H1 (cell line): ENCODE data around the gene CCDC148. TPM values are rescaled to one million over a fixed set of nuclear protein-coding genes. Genes with fewer than 3 reads are reported as not detected.

Source experiments
- CTCF ChIA-PET: fragments of 300-600 bp; sonication (Branson Sonifier 250); formaldehyde crosslinking; loops from one replicate; lab custom pipeline; 2021; ENCODE audit not compliant: partially characterized antibody; lab: Charles Lee
- POLR2A ChIA-PET: fragments of 300-600 bp; sonication (Branson Sonifier 250); formaldehyde crosslinking; loops from one replicate; lab custom pipeline; 2021; ENCODE audit warnings: inconsistent platforms; ENCODE audit not compliant: partially characterized antibody; lab: Charles Lee
- DNase-seq, 2 experiments: peaks; one replicate each; pipeline versions ENCODE4 v3.0.0 to v3.0.0-alpha.2; 2010 to 2022; ENCODE audit warnings: low spot score in 2 of 2, low read depth in 1 of 2, mixed read lengths in 1 of 2
- FAIRE-seq: peaks from 2 replicates; lab custom pipeline; 2011; peaks lifted over from hg19 to GRCh38; lab: Jason Lieb, UNC
- H2AFZ ChIP-seq: 2 replicates; pipeline ENCODE4 v1.8.1; 2012; ENCODE audit warnings: low read length, inconsistent platforms
- H2AK5ac ChIP-seq: 2 replicates; pipeline ENCODE4 v1.6.1; 2013; ENCODE audit warnings: low read depth, low read length
- H2BK120ac ChIP-seq: replicated peaks from 2 replicates; pipeline ENCODE3; 2013; ENCODE audit warnings: low read depth, low read length, inconsistent platforms
- H2BK12ac ChIP-seq: 2 replicates; pipeline ENCODE4 v1.6.1; 2013; ENCODE audit warnings: low read depth, low read length
- H2BK15ac ChIP-seq: 2 replicates; pipeline ENCODE4 v1.6.1; 2013; ENCODE audit warnings: low read length
- H2BK20ac ChIP-seq: 2 replicates; pipeline ENCODE4 v1.6.1; 2013; ENCODE audit warnings: low read length
- H2BK5ac ChIP-seq: 2 replicates; pipeline ENCODE4 v1.6.1; 2013; ENCODE audit warnings: low read depth, low read length
- H3K14ac ChIP-seq: 2 replicates; pipeline ENCODE4 v1.6.1; 2013; ENCODE audit warnings: inconsistent platforms; ENCODE audit not compliant: insufficient read length
- H3K18ac ChIP-seq: 2 replicates; pipeline ENCODE4 v1.6.1; 2013; ENCODE audit warnings: low read length; ENCODE audit errors: extremely low read depth
- H3K23ac ChIP-seq: 2 replicates; pipeline ENCODE4 v1.6.1; 2013; ENCODE audit warnings: inconsistent platforms; ENCODE audit not compliant: insufficient read length
- H3K23me2 ChIP-seq: 2 replicates; pipeline ENCODE4 v1.6.1; 2013; ENCODE audit warnings: low read depth, low read length
- H3K27ac ChIP-seq: 2 replicates; pipeline ENCODE4 v1.6.1; 2011; ENCODE audit warnings: low read depth, low read length, inconsistent platforms
- H3K27me3 ChIP-seq, 4 experiments: replicated peaks in 1 of 4; 1 replicate in 1 of 4; 2 replicates in 3 of 4; pipeline versions ENCODE4 v1.6.1 to v1.8.1; 2011 to 2013; ENCODE audit warnings: low read length in 3 of 4, mild to moderate bottlenecking in 3 of 4, inconsistent platforms in 2 of 4, mixed read lengths in 2 of 4, moderate library complexity in 1 of 4; ENCODE audit not compliant: control insufficient read depth in 3 of 4, insufficient read depth in 3 of 4; ENCODE audit errors: extremely low read depth in 1 of 4
- H3K36me3 ChIP-seq, 4 experiments: 2 replicates each; pipeline versions ENCODE4 v1.6.1 to v1.8.1; 2011 to 2013; ENCODE audit warnings: mild to moderate bottlenecking in 4 of 4, low read length in 3 of 4, moderate library complexity in 2 of 4, control low read depth in 1 of 4, inconsistent platforms in 1 of 4; ENCODE audit not compliant: insufficient read depth in 4 of 4, control insufficient read depth in 2 of 4
- H3K4ac ChIP-seq: replicated peaks from 2 replicates; pipeline ENCODE3; 2013; ENCODE audit warnings: low read length, low read depth, mixed read lengths, inconsistent platforms; ENCODE audit not compliant: insufficient read length
- H3K4me1 ChIP-seq, 4 experiments: replicated peaks in 1 of 4; 1 replicate in 1 of 4; 2 replicates in 3 of 4; pipeline versions ENCODE4 v1.6.1 to v1.8.1; 2011 to 2013; ENCODE audit warnings: low read length in 3 of 4, inconsistent platforms in 2 of 4, mixed read lengths in 1 of 4; ENCODE audit not compliant: insufficient read depth in 4 of 4, control insufficient read depth in 3 of 4
- H3K4me2 ChIP-seq, 2 experiments: 2 replicates each; pipeline versions ENCODE4 v1.6.1 to v1.8.1; 2011 to 2013; ENCODE audit warnings: low read depth in 2 of 2, low read length in 2 of 2, control low read depth in 1 of 2, inconsistent platforms in 1 of 2, mild to moderate bottlenecking in 1 of 2; ENCODE audit not compliant: insufficient read depth in 1 of 2
- H3K4me3 ChIP-seq, 4 experiments: fragments of 200-600, 300-600 bp in 1 of 4; sonication (generic), shearing (Covaris generic), sonication (Bioruptor Twin) in 1 of 4; 2 replicates each; pipeline versions ENCODE4 v1.5.1 to v1.8.1; 2011 to 2016; ENCODE audit warnings: low read length in 4 of 4, low read depth in 3 of 4, control low read depth in 2 of 4, inconsistent platforms in 2 of 4, mild to moderate bottlenecking in 2 of 4, mixed read lengths in 1 of 4, moderate library complexity in 1 of 4; ENCODE audit not compliant: insufficient read depth in 2 of 4; ENCODE audit errors: extremely low read depth in 1 of 4
- H3K56ac ChIP-seq: replicated peaks from 2 replicates; pipeline ENCODE3; 2013; ENCODE audit warnings: low read depth, mild to moderate bottlenecking, mixed read lengths, low read length, inconsistent platforms; ENCODE audit not compliant: insufficient read length
- H3K79me1 ChIP-seq: 2 replicates; pipeline ENCODE4 v1.6.1; 2013; ENCODE audit warnings: low read depth, low read length, control low read depth
- H3K79me2 ChIP-seq, 2 experiments: 2 replicates each; pipeline versions ENCODE4 v1.6.1 to v1.8.1; 2012 to 2013; ENCODE audit warnings: low read length in 2 of 2, mild to moderate bottlenecking in 2 of 2, inconsistent platforms in 1 of 2; ENCODE audit not compliant: insufficient read depth in 2 of 2, control insufficient read depth in 1 of 2
- H3K9ac ChIP-seq, 4 experiments: replicated peaks in 1 of 4; 1 replicate in 1 of 4; 2 replicates in 3 of 4; pipeline versions ENCODE4 v1.6.1 to v1.8.1; 2011 to 2013; ENCODE audit warnings: low read depth in 3 of 4, low read length in 3 of 4, control low read depth in 2 of 4, mild to moderate bottlenecking in 2 of 4, moderate library complexity in 2 of 4, inconsistent platforms in 1 of 4; ENCODE audit errors: extremely low read depth in 1 of 4
- H3K9me3 ChIP-seq, 2 experiments: 2 replicates each; pipeline versions ENCODE4 v1.6.1 to v1.8.1; 2012 to 2013; ENCODE audit warnings: mild to moderate bottlenecking in 2 of 2, moderate library complexity in 2 of 2, control low read depth in 1 of 2, inconsistent platforms in 1 of 2, low read depth in 1 of 2, low read length in 1 of 2, mixed read lengths in 1 of 2; ENCODE audit not compliant: insufficient read depth in 2 of 2
- H4K20me1 ChIP-seq, 2 experiments: replicated peaks in 1 of 2; 2 replicates each; pipeline versions ENCODE3 to v1.8.1; 2011 to 2013; ENCODE audit warnings: inconsistent platforms in 2 of 2, low read length in 2 of 2, mild to moderate bottlenecking in 1 of 2; ENCODE audit not compliant: insufficient read depth in 2 of 2, control insufficient read depth in 1 of 2
- H4K5ac ChIP-seq: 2 replicates; pipeline ENCODE4 v1.6.1; 2013; ENCODE audit warnings: low read length, low read depth, mixed read lengths, inconsistent platforms; ENCODE audit not compliant: insufficient read length
- H4K8ac ChIP-seq: 2 replicates; pipeline ENCODE4 v1.8.0; 2013; ENCODE audit warnings: mild to moderate bottlenecking, moderate library complexity, low read length, inconsistent platforms; ENCODE audit not compliant: insufficient read depth; ENCODE audit errors: extremely low read depth
- H4K91ac ChIP-seq: replicated peaks from 2 replicates; pipeline ENCODE3; 2013; ENCODE audit warnings: low read length, mixed read lengths, inconsistent platforms; ENCODE audit not compliant: insufficient read length
- BCL11A ChIP-seq, 2 experiments: IDR thresholded peaks; one replicate each; pipeline ENCODE4 v1.6.1; 2011; ENCODE audit warnings: low read depth in 2 of 2, low read length in 2 of 2, mild to moderate bottlenecking in 2 of 2
- CBX5 ChIP-seq: fragments of 300-800, 300-1000 bp; sonication (generic); IDR thresholded peaks from 2 replicates; pipeline ENCODE4 v1.7.1; 2016; ENCODE audit warnings: antibody characterized with exemption, low read length, low read depth
- CBX8 ChIP-seq: fragments of 300-800, 300-1000 bp; sonication (generic); IDR thresholded peaks from 2 replicates; pipeline ENCODE4 v1.7.1; 2016; ENCODE audit warnings: low read depth, low read length, borderline replicate concordance
- CHD1 ChIP-seq: IDR thresholded peaks from 2 replicates; pipeline ENCODE4 v1.6.1; 2012; ENCODE audit warnings: low read depth, low read length, improper control_type of control experiment
- CHD2 ChIP-seq: IDR thresholded peaks from 2 replicates; pipeline ENCODE4 v1.6.1; 2012; ENCODE audit warnings: low read length, improper control_type of control experiment
- E2F6 ChIP-seq: IDR thresholded peaks from 2 replicates; pipeline ENCODE4 v1.6.1; 2012; ENCODE audit warnings: inconsistent platforms
- HDAC2 ChIP-seq, 2 experiments: fragments of 300-600 bp in 1 of 2; sonication (generic) in 1 of 2; IDR thresholded peaks; 2 replicates each; pipeline ENCODE4 v1.6.1; 2011 to 2012; ENCODE audit warnings: low read depth in 2 of 2, low read length in 2 of 2, mild to moderate bottlenecking in 2 of 2, moderate library complexity in 2 of 2, borderline replicate concordance in 1 of 2, inconsistent platforms in 1 of 2
- SAP30 ChIP-seq: fragments of 300-600 bp; sonication (generic); IDR thresholded peaks from 2 replicates; pipeline ENCODE4 v1.7.1; 2012; ENCODE audit warnings: low read length, moderate library complexity, mild to moderate bottlenecking, inconsistent platforms; ENCODE audit not compliant: insufficient read depth, insufficient replicate concordance
- SIRT6 ChIP-seq: IDR thresholded peaks from one replicate; pipeline ENCODE4 v1.7.1; 2012; ENCODE audit warnings: low read length, inconsistent platforms
- TAF7 ChIP-seq: optimal IDR thresholded peaks from 2 replicates; pipeline ENCODE3; 2011; ENCODE audit warnings: low read depth, mild to moderate bottlenecking, inconsistent platforms, low read length, moderate library complexity, borderline replicate concordance
- TCF12 ChIP-seq: IDR thresholded peaks from 2 replicates; pipeline ENCODE4 v1.6.1; 2011; ENCODE audit warnings: low read depth, mild to moderate bottlenecking, low read length
- ZNF274 ChIP-seq: IDR thresholded peaks from 2 replicates; pipeline ENCODE4 v1.7.0; 2012; ENCODE audit warnings: low read length, borderline replicate concordance; ENCODE audit errors: extremely low read depth
- WGBS, 2 experiments: shearing (Covaris generic) in 1 of 2; methylation state at CpG; one replicate each; pipeline versions ENCODE4 v1.1.6 to v1.1.7; 2013 to 2015; ENCODE audit warnings: low lambda C conversion rate in 2 of 2, mixed read lengths in 2 of 2, inconsistent platforms in 1 of 2, low coverage in 1 of 2, missing lambda C conversion rate in 1 of 2; ENCODE audit not compliant: insufficient replicate concordance in 2 of 2, insufficient coverage in 1 of 2, insufficient read length in 1 of 2; ENCODE audit errors: extremely low coverage in 1 of 2, missing lambda C conversion rate in 1 of 2; 5-methylcytosine and 5-hydroxymethylcytosine counted together
- polyA plus RNA-seq, 7 experiments: library from polyadenylated mRNA; depleted of rRNA in 3 of 7; stranded (reverse) in 5 of 7; unstranded in 2 of 7; fragments of >200 nt in 5 of 7; fragments of 200-250 nt in 2 of 7; gene quantifications; 1 replicate in 5 of 7; 2 replicates in 1 of 7; 4 replicates in 1 of 7; pipeline versions ENCODE4 v1.2.1 to v1.2.3, GENCODE V29; 2011 to 2013; ENCODE audit warnings: missing spikeins in 2 of 7, mixed read lengths in 2 of 7
- total RNA-seq: library from RNA; stranded (reverse); fragmentation: NEBNext Ultra II Directional; extraction: Animal tissue kit (Norgen Biotek cat#: 25700); gene quantifications from 2 replicates; pipeline ENCODE4 v1.2.1, GENCODE V29; 2021

CCDC148 gene
- total and polyA plus RNA-seq, 2 of the 8 experiments (the other 6 are each of a cell fraction or from before 2014, with no cell fraction given), result 0.45 to 1.3 TPM

- no peak overlapping the region for H3K27ac ChIP-seq
- H3K36me3 ChIP-seq, result no peaks in the 10 kb centered on the region
- no peaks in the 10 kb centered on the region for H3K9me3 ChIP-seq
- H2BK120ac ChIP-seq, result no peak overlapping the region
- no peak overlapping the region for H2BK12ac ChIP-seq
- H3K27me3 ChIP-seq, result no peaks in the 10 kb centered on the region
- no peak overlapping the region for H3K14ac ChIP-seq
- POLR2A ChIA-PET, result no interaction called here
- H3K4me2 ChIP-seq, result peak overlapping the region; percentile 20 to 24; a peak in 1 of 4 replicates
- H3K56ac ChIP-seq, result no peak overlapping the region
- no peaks in the 10 kb centered on the region; the same call in 1 of the 2 replicates for H3K23me2 ChIP-seq
- H3K9ac ChIP-seq, result no peak overlapping the region
- no peak overlapping the region for H3K23ac ChIP-seq
- H4K8ac ChIP-seq, result no peak overlapping the region
- WGBS, 2 experiments, result 75% methylated on average over 5 of the region's 5 CpGs; no CpG with 5 or more reads in 1 of the 2 experiments
- no peaks in the 10 kb centered on the region for H3K79me1 ChIP-seq
- H3K4ac ChIP-seq, result no peak overlapping the region
- no peak overlapping the region for H2AFZ ChIP-seq
- no peak overlapping the region for H4K5ac ChIP-seq
- H2BK20ac ChIP-seq, result no peak overlapping the region
- no peak overlapping the region for H3K4me3 ChIP-seq
- H2AK5ac ChIP-seq, result no peak overlapping the region
- H2BK5ac ChIP-seq, result no peak overlapping the region
- DNase-seq (no peak), FAIRE-seq (no peak)
- H3K79me2 ChIP-seq, result no peaks in the 10 kb centered on the region
- CTCF ChIA-PET, result interaction anchor here (1.2 kb wide), 2 partner anchors 34 to 91 kb away, joined by 3 to 9 read pairs; no protein-coding TSS in a partner anchor
- H4K20me1 ChIP-seq, result no peaks in the 10 kb centered on the region
- H2BK15ac ChIP-seq, result no peak overlapping the region
- no peak overlapping the region for H3K18ac ChIP-seq
- H4K91ac ChIP-seq, result no peak overlapping the region
- H3K4me1 ChIP-seq, result peaks cover 0 to 7% (median 3%) of the 10 kb centered on the region in 4 experiments; a peak in 6 of 7 replicates
- TF ChIP-seq CHD2, result no peak
- TF ChIP-seq CBX8, result no peak
- TF ChIP-seq TCF12, result no peak
- no peak for TF ChIP-seq SAP30
- TF ChIP-seq SIRT6, result no peak
- TF ChIP-seq E2F6, result no peak
- TF ChIP-seq ZNF274, result no peak
- TF ChIP-seq TAF7, result no peak
- TF ChIP-seq CHD1, result no peak
- TF ChIP-seq BCL11A (IDR thresholded peaks at IDR 0.05; ENCODE audit: low read depth in 2 of 2, low read length in 2 of 2), result no peak
- TF ChIP-seq HDAC2 (IDR thresholded peaks at IDR 0.05; ENCODE audit: borderline replicate concordance in 1 of 2, low read depth in 2 of 2, low read length in 2 of 2), result no peak
- no peak for TF ChIP-seq CBX5
These were observed 330.6 kb downstream of the CCDC148 start for GRCh38 chr2:158125756-158126498.
